ENCODE results near the gene NUP37. TPM values are rescaled to one million over a fixed set of nuclear protein-coding genes. Genes with fewer than 3 reads are reported as not detected.
A peak's percentile ranks its signal among the peaks of the same experiment; 100 is the strongest.
"Not testable (repeated sequence)": the region's sequence is repeated elsewhere in the genome, so short reads cannot be mapped to it uniquely, and the experiment has no call there.

The NUP37 gene
- total RNA-seq, 3 donors from 2014 or later: 13.7 to 25.9 (median 22.6) TPM

GRCh38 chr12:102131442-102131841 lies 11.5 kb upstream of the NUP37 start:
- H3K9me3 ChIP-seq; DNase-seq; H3K4me1 ChIP-seq (ENCODE audit: low read depth); H3K36me3 ChIP-seq (ENCODE audit: low read depth); intact Hi-C loops (cut with DNase I, micrococcal nuclease); H3K4me3 ChIP-seq; ATAC-seq: not testable (repeated sequence)

- intact Hi-C loops (cut with DNase I, micrococcal nuclease); H3K9me3 ChIP-seq; H3K4me3 ChIP-seq; DNase-seq; H3K4me1 ChIP-seq (ENCODE audit: low read depth); H3K36me3 ChIP-seq (ENCODE audit: low read depth); ATAC-seq: not testable (repeated sequence)
Observed at GRCh38 chr12:102130720-102131119, 10.8 kb upstream of the NUP37 start.

GRCh38 chr12:102121328-102121727 lies 1.4 kb upstream of the NUP37 start:
- H3K9me3 ChIP-seq; DNase-seq; H3K4me3 ChIP-seq; H3K36me3 ChIP-seq (ENCODE audit: low read depth); H3K4me1 ChIP-seq (ENCODE audit: low read depth); intact Hi-C loops (cut with DNase I, micrococcal nuclease); ATAC-seq: not testable (repeated sequence)

- peaks cover 7% of the 10 kb centered on the region for H3K4me1 ChIP-seq (ENCODE audit: low read depth)
- DNase-seq (peak in 1 of 3 donors; percentile 13), ATAC-seq (peak; percentile 38)
Observed at GRCh38 chr12:102120886-102121285, 972 bp upstream of the NUP37 start.

GRCh38 chr12:102120564-102120873 lies 605 bp upstream of the NUP37 start:
- no peaks in the 10 kb centered on the region for H3K36me3 ChIP-seq (ENCODE audit: low read depth)
- no peak for TF ChIP-seq CTCF (IDR thresholded peaks at IDR 0.05)
- no peak overlapping the region for H3K4me3 ChIP-seq
- intact Hi-C loops (cut with DNase I, micrococcal nuclease): no loop called here
- H3K9me3 ChIP-seq: no peaks in the 10 kb centered on the region
- peaks cover 7% of the 10 kb centered on the region for H3K4me1 ChIP-seq (ENCODE audit: low read depth)
- ATAC-seq (no peak), DNase-seq (no peak)

More at GRCh38 chr12:102120886-102121285, 972 bp upstream of the NUP37 start:
- intact Hi-C loops (cut with DNase I, micrococcal nuclease): no loop called here
- Histone ChIP-seq H3K4me3 (no peak overlapping the region), H3K36me3 (ENCODE audit: low read depth) (no peaks in the 10 kb centered on the region), H3K9me3 (no peaks in the 10 kb centered on the region)
- TF ChIP-seq CTCF (IDR thresholded peaks at IDR 0.05): no peak

- intact Hi-C loops (cut with DNase I, micrococcal nuclease): no loop called here
Observed at GRCh38 chr12:102118874-102119273, 1.0 kb downstream of the NUP37 start.

GRCh38 chr12:102116392-102116791 lies 3.5 kb downstream of the NUP37 start:
- Histone ChIP-seq H3K4me3 (no peak overlapping the region), H3K36me3 (ENCODE audit: low read depth) (no peaks in the 10 kb centered on the region), H3K4me1 (ENCODE audit: low read depth) (peaks cover 7% of the 10 kb centered on the region), H3K9me3 (no peaks in the 10 kb centered on the region)
- intact Hi-C loops (cut with DNase I, micrococcal nuclease): no loop called here
- ATAC-seq (no peak), DNase-seq (no peak)
- no peak for TF ChIP-seq CTCF (IDR thresholded peaks at IDR 0.05)

More at GRCh38 chr12:102118874-102119273, 1.0 kb downstream of the NUP37 start:
- DNase-seq (no peak), ATAC-seq (no peak)
- H3K4me1 ChIP-seq (ENCODE audit: low read depth): peaks cover 7% of the 10 kb centered on the region
- no peaks in the 10 kb centered on the region for H3K9me3 ChIP-seq
- H3K36me3 ChIP-seq (ENCODE audit: low read depth): no peaks in the 10 kb centered on the region
- no peak overlapping the region for H3K4me3 ChIP-seq
- no peak for TF ChIP-seq CTCF (IDR thresholded peaks at IDR 0.05)

Measured in mucosa of descending colon (tissue), 3 donors.